Inflammatory macrophage treated with lipopolysaccharide for 1 hour (primary cell): ENCODE data around the gene IRX4.
"Not testable (repeated sequence)": the region's sequence is repeated elsewhere in the genome, so short reads cannot be mapped to it uniquely, and the experiment has no call there.

Source experiments
- DNase-seq, 2 donors: peaks; one replicate each; pipeline ENCODE4 v3.0.0-alpha.2; 2020 to 2022

The IRX4 gene

DNA sequence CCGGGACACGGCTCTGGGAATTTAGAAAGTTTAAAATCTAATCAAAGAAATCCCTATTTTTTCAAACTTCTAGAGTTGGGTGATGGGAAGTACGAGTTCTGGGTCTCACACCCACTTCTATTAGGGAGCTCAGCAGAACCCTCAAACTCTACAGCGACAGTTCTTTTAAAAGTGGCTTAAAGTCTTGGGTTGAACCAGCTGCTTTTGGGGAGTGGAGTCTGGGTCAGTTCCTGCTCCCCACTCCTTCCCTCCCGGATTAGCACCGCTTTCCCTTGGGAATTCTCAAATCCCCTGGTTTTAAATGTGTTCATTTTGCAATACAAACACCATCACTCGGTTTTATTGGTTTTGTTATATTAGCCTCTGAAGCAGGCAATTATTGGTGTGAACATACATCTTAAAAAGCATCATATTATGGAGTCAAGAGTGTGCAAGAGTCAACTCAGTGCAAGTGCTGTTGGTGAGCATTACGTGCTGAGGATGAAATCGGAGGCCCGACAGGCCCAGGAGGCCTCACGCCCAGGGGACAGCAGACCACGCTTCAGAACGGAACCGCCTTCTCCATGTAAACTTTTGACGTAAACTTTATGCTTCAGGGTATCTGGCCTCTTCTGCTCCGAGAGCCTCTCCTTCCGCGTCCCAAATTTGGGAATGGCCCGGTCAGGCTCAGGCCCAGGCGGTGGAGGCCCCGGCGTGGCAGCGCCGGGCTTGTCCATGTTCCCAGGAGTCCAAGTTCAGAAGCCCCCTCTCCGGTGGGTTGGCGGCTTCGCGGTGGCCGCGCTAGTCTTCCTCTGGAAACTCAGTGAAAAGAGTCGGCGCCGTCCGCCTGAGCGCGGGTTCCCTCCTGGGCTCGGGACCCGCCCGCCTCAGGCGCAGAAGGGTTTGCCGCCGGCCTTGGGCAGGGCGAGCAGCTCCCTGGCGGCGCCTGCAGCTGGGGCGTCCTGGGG, 5.3 kb downstream of the IRX4 start:
- DNase-seq = no peak

- DNase-seq = no peak
Observed at GRCh38 chr5:1876660-1877064, 6.1 kb downstream of the IRX4 start.

DNA sequence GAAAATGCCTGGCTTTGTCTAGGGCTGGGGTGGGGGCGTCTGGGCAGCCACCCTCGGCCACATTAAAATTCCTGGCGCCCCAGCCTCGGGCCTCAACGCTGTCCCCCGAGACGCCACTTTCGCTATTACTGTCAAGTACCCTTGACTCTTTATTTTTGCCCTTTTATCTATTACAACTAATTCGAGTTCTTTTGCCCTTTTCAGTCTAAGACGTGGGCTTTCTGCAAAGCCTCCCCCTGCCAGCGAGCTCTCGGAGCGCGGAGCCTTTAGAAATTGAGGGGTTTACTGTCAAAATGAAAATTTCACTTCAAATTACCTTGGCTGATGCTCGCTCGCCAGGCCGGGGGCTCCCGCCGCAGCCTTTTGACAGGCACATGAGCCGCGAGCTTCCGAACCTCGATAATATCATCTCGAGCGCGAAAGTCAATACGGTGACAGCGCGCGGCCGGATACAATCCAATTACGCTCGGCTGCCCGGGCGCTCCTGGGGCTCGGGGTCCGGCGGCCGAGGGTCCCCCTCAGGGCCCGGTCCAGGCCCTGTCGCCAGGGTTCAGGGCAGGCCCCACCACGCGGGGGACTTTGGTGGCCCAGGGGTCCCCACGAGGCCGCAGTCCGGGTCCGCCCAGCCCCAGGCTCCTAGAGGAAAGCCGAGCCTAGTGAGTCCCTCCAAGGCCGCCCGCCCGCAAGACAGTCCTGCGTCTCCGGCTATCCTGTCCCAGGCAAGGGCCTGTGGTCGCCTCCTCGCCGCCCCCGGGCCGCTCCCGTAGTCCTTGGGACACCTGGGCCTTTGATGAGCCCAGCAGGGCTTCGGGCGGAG, 6.7 kb downstream of the IRX4 start:
- no peak for DNase-seq

DNA sequence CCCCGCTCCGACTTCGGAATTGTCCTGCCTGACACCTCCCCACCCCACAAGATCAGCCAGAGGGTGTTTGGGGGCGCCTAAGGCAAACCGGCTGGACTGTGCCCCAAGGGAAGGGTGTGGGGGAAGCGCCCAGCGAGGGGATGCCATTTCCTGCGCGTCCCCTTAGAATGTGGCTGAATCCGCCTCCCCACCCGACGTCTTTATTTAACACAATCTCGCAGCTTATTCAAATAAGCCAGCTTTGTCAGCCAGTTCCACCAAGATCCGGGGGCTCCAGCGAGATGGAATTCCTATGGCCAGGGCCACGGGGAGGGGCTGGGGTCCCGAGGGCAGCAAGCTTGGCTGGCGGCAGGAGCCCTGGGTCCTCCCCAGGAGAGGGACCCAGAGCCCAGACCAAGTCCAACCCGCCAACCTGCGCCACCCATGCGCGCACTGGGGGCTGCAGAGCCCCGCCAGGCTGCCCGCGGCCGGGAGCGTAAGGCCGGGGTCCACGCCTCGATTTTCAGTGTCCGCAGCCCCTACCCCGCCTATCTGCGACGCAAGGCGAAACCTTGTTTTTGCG, 7.4 kb downstream of the IRX4 start:
- no peak for DNase-seq

GRCh38 chr5:1874771-1875220, 7.9 kb downstream of the IRX4 start:
- no peak for DNase-seq

DNA sequence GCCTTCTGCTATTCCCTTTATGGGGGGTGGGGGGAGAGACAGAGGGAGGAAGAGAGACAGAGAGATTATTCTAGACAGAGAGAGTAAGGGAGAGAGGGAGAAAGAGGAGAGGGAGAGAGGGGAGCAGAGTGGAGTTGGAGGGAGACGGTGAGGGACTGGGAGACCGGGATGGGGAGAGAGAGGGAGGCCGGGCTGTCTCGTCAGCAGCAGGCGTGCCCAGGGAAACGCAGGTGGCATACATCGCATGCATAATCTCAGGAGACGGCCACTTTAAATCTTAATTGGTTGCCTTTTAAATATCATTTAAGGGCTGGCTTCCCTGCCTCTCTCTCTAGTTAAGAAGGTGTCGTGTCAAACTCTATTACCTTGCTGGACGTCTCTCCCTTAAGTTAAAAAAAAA, 8.4 kb downstream of the IRX4 start:
- no peak for DNase-seq

- DNase-seq = no peak
Observed at GRCh38 chr5:1873243-1873959, 9.3 kb downstream of the IRX4 start.

DNA sequence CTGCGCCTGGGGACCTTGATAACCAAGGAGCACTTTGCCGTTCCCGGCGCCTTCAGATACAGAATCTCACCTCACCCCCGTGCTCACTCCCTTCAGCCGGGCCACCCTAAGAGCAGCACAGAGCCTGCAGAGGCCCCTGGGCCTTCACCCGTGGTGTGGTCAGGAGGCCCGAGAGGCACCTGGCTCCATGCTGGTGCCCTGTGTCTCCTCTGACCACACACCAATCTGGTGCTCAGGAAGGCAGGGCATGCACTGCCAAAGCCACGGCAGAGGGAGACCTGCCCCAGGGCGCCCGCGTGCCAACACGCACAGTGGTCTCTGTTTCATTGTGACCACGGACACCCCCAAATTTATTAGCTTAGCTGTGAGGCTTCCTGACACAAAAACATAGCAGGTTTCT, 11.3 kb downstream of the IRX4 start:
- no peak for DNase-seq

- not testable (repeated sequence) for DNase-seq
Observed at GRCh38 chr5:1870435-1871272, 12.1 kb downstream of the IRX4 start.

DNA sequence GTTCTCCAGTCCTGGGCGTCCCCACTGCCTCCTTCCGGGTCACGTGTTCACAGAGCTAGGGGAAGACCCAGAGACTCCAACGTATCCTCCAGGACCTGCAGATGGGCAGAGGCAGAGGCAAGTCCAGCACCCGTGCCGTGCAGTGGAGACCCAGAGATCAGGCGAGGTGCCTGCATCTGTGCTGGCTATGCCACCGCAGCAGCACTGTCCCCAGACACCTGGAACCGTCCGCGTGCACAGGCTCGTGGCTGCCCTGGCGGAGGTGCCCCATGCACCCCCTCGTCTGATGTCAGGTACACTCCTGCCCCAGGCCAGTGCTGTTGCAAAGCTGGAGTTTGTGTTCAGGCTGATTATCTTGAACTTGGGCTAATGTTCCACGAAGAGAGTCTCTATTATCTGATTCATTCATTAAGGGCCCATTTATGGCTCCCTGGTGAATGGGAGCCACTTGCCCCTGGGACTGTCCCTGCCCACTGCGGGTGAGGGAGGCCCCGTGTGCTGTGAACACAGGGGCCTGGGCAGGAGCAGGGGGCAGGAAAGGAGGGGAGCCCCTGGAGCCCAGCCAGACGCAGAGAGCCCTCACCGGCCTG, 13.7 kb downstream of the IRX4 start:
- DNase-seq = no peak

- DNase-seq = no peak
Observed at GRCh38 chr5:1867815-1868143, 14.9 kb downstream of the IRX4 start.

GRCh38 chr5:1867114-1867814, 15.5 kb downstream of the IRX4 start:
- no peak for DNase-seq

GRCh38 chr5:1865948-1866347, 16.8 kb downstream of the IRX4 start:
- DNase-seq = no peak

DNA sequence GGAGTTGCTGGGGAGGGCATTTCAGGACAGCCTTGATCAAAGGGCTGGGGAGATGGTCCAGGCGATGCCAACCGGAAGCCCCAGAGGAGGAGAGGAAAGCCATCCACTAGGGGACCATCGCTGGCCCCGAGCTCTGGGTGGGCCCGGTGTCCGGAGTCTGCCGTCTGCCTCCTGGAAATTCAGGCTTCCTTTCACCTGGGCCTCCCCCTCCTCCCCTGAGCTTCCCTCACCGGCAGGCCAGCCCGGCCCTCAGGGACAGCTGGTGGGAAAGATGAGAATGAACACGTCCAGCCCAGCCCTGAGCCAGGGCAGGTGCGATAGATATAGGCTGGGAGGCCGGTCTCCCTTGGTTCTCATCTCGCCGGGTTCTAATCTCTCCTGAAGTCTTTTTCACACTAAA, 17.2 kb downstream of the IRX4 start:
- no peak for DNase-seq

- no peak for DNase-seq
Observed at GRCh38 chr5:1864896-1865440, 17.8 kb downstream of the IRX4 start.

- DNase-seq = no peak
Observed at GRCh38 chr5:1860949-1861348, 21.8 kb downstream of the IRX4 start.

DNA sequence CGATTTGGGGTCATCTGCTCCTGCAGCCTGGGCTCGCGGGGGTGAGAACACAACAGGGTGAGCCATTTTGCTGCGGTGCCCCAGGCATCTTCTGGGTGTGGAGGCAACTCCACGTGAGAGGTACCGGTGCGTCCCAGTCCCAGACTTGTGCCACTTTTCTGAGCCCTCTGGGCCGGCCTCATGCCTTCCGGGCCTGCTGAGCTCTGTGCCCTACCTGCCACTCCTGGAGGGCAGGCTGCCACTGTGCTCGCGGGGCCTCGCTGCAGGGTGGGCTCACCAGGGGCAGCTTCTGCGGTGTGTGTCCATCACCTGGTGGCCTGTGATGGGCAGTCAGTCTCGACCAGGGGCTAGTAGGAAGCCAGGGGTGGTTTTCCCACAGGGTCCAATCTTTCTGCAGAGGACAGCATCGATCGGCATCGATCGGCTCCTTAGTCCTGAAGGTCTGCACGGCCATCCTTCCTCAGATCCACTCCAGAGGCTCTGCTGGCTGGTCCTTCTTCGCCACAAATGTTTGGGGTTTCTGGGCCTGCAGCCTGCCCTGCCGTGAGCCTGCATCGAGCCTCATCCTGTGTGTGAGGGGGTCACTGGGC, 22.6 kb downstream of the IRX4 start:
- DNase-seq = no peak

DNA sequence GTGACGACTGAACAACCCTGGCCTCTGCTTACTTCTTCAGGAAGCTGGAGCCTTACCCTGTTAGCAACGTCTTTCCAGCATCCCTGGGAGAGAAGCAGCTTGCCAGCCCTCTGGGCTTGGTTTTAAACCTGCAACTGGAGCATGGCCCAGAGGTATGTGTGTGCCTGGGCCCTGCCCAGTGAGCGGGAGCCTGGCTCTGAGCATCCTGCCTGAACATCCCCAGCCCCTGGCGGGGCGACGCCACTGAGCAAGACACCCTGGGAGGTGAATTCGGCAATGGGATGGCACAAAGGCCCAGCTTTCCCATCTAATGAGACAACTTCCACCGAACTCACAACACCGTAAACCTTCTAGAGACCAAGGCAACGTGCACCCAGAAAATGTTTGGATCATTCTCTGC, 23.6 kb downstream of the IRX4 start:
- DNase-seq = no peak

DNA sequence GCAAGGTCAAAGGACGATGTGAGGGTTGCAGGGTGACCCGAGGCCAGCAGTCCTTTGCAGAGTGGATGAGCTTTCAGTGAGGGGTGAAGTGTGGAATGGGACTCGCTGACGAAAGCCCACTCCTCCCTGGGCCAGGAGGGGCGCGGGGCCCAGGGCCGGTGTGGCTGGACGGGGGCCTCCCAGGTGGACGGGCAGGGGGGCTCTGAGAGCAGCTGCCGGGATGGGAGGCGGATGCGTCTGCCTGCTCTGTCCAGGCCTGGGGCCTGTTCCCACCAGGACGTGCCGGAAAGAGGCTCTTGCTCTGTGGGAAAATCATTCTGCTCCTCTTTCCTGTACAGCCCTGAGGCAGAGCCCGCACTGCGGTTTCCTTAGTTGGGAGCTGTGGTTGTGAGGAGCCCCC, 24.3 kb downstream of the IRX4 start:
- DNase-seq = no peak

- DNase-seq = no peak
Observed at GRCh38 chr5:1857256-1857600, 25.5 kb downstream of the IRX4 start.
